Retinal pigment epithelial cell (primary cell): ENCODE measurements around the gene TAF11L9.
"Not testable (repeated sequence)": the region's sequence is repeated elsewhere in the genome, so short reads cannot be mapped to it uniquely, and the experiment has no call there.

Experiments used
- DNase-seq: peaks from one replicate; pipeline ENCODE4 v3.0.0-alpha.2; 2010; ENCODE audit warnings: low read depth
- H3K4me3 ChIP-seq: 2 replicates; pipeline ENCODE4 v1.5.1; 2011; ENCODE audit warnings: mild to moderate bottlenecking, low read length, control low read depth, moderate library complexity
- TF ChIP-seq, protein P1 (sequence below): conservative IDR thresholded peaks from 2 replicates; pipeline ENCODE4 v1.5.1; 2011; ENCODE audit warnings: low read depth, low read length, control low read depth, inconsistent platforms

Gene TAF11L9

DNA sequence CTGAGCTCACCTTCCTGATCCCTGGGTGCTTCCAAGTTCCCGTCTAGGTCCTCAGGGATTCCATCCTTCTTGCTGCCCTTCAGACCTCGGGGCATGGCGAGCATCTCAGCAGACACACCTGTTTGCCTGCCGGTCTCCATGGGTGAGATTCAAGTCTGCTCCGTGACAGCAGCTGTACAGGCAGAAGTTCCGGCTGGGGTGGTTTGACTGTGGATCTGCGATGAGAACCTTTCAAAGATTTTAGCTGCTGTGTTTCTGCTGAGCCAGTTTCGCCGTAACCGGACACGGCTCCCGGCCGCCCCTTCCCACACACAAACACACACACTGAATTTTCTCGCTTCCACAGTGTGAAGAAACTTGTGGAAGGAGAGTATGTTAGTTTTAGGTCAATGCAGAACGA, at the start of gene TAF11L9:
TSS of gene TAF11L9 (minus strand) at position 140 of the 400 bp plus-strand sequence.
- DNase-seq, H3K4me3 ChIP-seq: not testable (repeated sequence)

DNA sequence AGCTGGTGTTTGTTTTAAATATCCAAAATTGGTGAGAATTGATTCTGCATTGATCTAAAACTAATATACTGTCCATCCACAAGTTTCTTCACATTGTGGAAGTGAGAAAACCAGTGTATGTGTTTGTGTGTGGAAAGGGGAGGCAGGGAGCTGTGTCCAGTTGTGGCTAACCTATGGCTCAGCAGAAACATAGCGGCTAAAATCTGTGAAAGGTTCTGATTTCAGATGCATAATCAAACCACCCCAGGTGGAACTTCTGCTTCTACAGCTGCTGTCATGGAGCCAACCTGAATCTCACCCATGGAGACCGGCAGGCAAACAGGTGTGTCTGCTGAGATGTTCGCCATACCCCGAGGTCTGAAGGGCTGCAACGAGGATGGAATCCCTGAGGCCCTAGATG, 40.0 kb upstream of the TAF11L9 start, which contains the start of gene TAF11L14:
TSS of gene TAF11L14 (plus strand) at position 301 of the 400 bp plus-strand sequence.
- TF ChIP-seq, protein P1, sequence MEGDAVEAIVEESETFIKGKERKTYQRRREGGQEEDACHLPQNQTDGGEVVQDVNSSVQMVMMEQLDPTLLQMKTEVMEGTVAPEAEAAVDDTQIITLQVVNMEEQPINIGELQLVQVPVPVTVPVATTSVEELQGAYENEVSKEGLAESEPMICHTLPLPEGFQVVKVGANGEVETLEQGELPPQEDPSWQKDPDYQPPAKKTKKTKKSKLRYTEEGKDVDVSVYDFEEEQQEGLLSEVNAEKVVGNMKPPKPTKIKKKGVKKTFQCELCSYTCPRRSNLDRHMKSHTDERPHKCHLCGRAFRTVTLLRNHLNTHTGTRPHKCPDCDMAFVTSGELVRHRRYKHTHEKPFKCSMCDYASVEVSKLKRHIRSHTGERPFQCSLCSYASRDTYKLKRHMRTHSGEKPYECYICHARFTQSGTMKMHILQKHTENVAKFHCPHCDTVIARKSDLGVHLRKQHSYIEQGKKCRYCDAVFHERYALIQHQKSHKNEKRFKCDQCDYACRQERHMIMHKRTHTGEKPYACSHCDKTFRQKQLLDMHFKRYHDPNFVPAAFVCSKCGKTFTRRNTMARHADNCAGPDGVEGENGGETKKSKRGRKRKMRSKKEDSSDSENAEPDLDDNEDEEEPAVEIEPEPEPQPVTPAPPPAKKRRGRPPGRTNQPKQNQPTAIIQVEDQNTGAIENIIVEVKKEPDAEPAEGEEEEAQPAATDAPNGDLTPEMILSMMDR, result no peak
- no peak for DNase-seq
- H3K4me3 ChIP-seq, result no peak within 1 kb of the TSS

DNA sequence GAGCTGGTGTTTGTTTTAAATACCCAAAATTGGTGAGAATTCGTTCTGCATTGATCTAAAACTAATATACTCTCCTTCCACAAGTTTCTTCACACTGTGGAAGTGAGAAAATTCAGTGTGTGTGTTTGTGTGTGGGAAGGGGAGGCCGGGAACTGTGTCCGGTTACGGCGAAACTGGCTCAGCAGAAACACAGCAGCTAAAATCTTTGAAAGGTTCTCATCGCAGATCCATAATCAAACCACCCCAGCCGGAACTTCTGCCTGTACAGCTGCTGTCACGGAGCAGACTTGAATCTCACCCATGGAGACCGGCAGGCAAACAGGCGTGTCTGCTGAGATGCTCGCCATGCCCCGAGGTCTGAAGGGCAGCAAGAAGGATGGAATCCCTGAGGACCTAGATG, 37.6 kb upstream of the TAF11L9 start, which contains the start of gene TAF11L13:
TSS of gene TAF11L13 (plus strand) at position 301 of the 400 bp plus-strand sequence.
- DNase-seq, H3K4me3 ChIP-seq: not testable (repeated sequence)

DNA sequence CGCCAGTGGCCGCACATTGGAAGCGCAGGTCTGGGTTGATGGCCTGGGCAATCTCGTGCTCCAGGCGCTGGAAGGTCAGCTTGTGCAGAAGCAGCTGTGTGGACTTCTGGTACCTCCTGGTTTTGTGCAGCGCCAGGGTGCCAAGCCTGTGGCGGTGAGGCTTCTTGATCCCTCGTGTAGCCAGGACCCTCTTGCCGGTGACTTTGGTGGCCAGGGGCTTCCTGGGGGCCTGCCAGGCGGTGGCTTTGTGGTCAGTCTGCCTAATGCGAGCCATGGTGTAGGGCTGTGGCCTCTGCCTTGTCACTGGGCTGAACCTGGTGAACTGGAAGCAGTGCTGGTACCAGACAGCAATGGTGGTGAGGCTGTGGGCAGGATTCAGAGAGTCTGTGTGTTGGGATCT, 31.5 kb upstream of the TAF11L9 start:
- H3K4me3 ChIP-seq, result no peak overlapping the region
- TF ChIP-seq, protein P1, result no peak
- no peak for DNase-seq

DNA sequence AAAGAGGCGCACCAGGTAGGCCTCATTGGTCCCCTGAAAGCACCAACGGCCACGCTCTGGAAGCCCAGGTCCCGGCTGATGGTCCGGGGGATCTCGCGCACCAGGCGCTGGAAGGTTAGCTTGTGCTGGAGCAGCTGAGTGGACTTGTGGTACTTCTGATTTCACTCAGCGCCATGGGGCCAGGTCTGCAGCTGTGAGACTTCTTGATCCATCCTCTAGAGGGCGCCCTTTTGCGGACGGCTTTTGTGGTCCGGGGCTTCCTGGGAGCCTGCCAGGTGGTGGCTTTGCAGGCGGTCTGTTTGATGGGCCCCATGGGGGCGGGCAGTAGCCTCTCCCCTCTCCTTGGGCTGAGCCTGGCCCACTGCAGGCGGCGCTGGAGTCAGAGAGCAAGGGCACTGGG, 26.4 kb upstream of the TAF11L9 start:
- no peak overlapping the region for H3K4me3 ChIP-seq
- TF ChIP-seq, protein P1, result no peak

DNA sequence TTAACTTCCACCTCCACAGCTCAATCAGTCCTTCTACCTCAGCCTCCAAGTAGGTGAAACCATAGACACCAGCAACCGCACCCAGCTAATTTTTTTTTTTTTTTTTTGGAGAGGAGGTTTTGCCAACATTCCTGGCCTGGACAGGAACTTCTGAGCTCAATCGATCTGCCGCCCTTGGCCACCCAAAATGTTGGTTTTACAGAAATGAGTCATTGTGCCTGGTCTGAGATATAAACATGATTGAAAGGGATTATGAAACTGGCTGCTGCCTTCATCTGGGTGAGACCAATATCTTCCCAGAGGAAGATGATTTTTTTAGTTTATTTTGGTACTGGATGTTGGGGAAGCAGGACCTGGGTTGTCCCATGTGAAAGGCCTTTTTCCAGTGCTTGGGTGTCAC, 25.2 kb upstream of the TAF11L9 start:
- DNase-seq, result no peak
- H3K4me3 ChIP-seq, result no peak overlapping the region
- TF ChIP-seq, protein P1, result no peak

More for the DNA sequence above, 26.4 kb upstream of the TAF11L9 start:
- DNase-seq, result no peak

DNA sequence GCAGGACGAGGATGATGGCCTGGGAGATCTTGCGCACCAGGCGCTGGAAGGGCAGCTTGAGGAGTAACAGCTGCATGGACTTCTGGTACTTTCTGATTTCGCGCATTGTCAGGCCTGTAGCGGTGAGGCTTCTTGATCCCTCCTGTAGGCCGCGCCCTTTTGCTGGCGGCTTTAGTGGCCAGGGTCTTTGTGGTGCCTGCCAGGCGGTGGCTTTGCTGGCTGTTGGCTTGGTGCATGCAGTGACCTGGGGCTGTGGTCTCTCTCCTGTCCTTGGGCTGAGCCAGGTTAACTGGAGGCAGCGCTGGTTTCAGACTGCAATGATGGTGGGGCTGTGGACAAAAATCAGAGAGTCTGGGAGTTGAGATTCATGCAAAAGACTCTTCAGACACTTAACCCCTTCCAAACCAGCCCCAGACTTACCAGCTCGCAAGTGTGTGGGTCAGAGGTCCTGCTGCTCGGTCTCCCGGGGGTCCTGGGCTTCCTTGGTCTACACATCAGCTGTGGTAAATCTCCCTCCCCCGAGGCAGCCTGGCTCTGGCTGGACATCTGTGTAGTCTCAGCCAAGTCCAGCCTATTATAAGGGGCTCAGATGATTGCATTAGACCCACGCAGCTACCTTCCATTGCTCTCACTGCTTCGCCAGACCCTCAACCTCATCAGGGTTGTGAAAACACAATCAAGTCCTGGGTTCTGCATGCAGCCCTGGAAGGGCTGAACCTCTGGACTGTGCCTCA, 20.8 kb upstream of the TAF11L9 start:
- H3K4me3 ChIP-seq, result no peak overlapping the region
- TF ChIP-seq, protein P1, result no peak
- DNase-seq, result no peak

DNA sequence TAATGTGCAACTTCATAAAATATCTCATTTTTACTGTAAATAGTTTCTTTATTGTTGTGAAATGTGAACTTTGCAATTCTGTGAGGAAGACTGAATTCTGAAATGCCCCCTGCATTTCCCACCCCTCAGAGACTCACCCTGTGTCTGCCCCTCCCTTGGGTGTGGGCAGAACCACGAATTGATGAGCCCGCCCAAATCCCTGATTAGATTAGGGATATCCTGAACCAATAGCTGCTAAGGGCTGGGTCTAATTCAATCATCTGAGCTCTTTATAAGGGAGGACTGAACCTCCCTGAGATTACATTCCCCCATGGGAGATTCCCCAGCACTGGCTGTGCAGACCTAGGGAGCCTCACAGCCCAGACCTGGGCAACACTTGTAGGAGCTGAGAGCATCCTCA, 15.9 kb upstream of the TAF11L9 start, which contains the start of gene TAF11L12:
TSS of gene TAF11L12 (plus strand) at position 301 of the 400 bp plus-strand sequence.
- DNase-seq, H3K4me3 ChIP-seq: not testable (repeated sequence)

DNA sequence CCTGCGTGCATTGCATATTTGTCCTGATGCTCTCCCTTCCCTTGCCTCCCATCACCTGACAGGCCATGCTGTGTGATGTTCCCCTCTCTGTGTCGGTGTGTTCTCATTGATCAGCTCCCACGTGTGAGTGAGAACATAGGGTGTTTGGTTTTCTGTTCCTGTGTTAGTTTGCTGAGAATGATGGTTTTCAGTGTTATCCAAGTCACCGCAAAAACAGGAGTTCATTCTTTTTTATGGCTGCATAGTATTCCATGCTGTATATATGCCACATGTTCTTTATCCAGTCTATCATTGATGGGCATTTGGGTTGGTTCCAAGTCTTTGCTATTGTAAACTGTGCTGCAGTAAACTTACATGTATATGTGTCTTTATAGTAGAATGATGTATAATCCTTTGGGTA, 13.3 kb upstream of the TAF11L9 start:
- not testable (repeated sequence) for DNase-seq, H3K4me3 ChIP-seq
